HAP-1 (cell line): ENCODE data around the gene SELENOK.

Source experiments
- DNase-seq, 2 experiments: peaks; one replicate each; pipeline ENCODE4 v3.0.0-alpha.2; 2016 to 2020; ENCODE audit warnings: low spot score in 2 of 2
- H3K27me3 ChIP-seq: fragments of 250-450 bp; sonication (Bioruptor Pico); 2 replicates; pipeline ENCODE4 v1.5.1; 2020; ENCODE audit warnings: low read depth, mild to moderate bottlenecking, moderate library complexity
- H3K36me3 ChIP-seq: fragments of 250-450 bp; sonication (Bioruptor Pico); replicated peaks from 2 replicates; pipeline ENCODE4 v1.5.1; 2020; ENCODE audit warnings: mild to moderate bottlenecking
- H3K4me1 ChIP-seq: fragments of 250-450 bp; sonication (Bioruptor Pico); 2 replicates; pipeline ENCODE4 v1.5.1; 2020; ENCODE audit warnings: mild to moderate bottlenecking
- H3K4me3 ChIP-seq: fragments of 250-450 bp; sonication (Bioruptor Pico); 2 replicates; pipeline ENCODE4 v1.5.1; 2020; ENCODE audit warnings: mild to moderate bottlenecking, moderate library complexity
- H3K9me3 ChIP-seq: fragments of 250-450 bp; sonication (Bioruptor Pico); 2 replicates; pipeline ENCODE4 v1.5.1; 2020; ENCODE audit warnings: mild to moderate bottlenecking, moderate library complexity
- in situ Hi-C: fragments of 300-500 bp; cut with MboI; formaldehyde crosslinking; loops from 3 replicates; pipeline ENCODE4 v1.14.3; 2020; ENCODE audit warnings: low sequenced_read_pairs, inconsistent platforms, mixed read lengths

SELENOK gene

GRCh38 chr3:53865732-53866499, 25.7 kb downstream of the SELENOK start:
- H3K4me1 ChIP-seq, result no peaks in the 10 kb centered on the region
- H3K27me3 ChIP-seq, result no peaks in the 10 kb centered on the region
- peaks cover 68% of the 10 kb centered on the region for H3K36me3 ChIP-seq
- in situ Hi-C loops, result no loop called here
- no peak for DNase-seq
- H3K9me3 ChIP-seq, result no peaks in the 10 kb centered on the region
- no peak overlapping the region for H3K4me3 ChIP-seq

DNA sequence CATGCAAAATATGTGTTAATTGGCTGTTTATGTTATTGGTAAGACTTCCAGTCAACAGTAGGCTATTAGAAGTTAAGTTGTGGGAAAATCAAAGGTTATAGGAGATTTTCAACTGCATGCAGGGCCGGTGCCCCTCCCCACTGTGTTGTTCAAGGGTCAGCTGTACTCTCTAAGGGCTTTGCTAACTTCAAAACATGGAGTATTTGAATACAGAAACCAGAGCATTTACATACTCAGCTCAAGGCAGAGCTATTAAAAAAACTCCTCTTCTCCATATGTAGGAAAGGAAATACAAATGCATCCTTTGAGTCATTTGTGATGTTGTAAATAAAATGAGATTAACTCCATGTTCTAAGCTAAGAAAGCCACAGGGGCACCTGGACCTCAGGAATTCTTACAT, 28.5 kb downstream of the SELENOK start:
- no peak for DNase-seq
- Histone ChIP-seq H3K4me1 (no peaks in the 10 kb centered on the region), H3K4me3 (no peak overlapping the region), H3K9me3 (no peaks in the 10 kb centered on the region), H3K27me3 (no peaks in the 10 kb centered on the region), H3K36me3 (peaks cover 67% of the 10 kb centered on the region)
- in situ Hi-C loops, result no loop called here

DNA sequence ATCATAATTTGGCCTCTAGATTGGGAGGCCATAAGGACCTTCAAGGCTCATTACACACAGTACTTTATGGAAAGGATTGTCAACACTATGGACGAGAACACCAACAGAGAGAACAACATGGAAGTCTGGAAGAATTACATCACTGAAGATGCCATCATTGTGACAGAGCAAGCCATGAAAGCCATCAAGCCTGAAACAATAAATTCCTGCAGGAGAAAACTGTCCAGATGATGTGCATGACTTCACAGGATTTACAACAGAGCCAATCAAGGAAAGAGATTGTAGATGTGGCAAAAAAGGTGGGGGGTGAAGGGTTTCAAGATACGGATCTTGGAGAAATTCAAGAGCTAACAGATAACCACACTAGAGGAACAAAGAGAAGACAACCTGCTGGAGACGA, 29.4 kb downstream of the SELENOK start:
- no peak for DNase-seq
- Histone ChIP-seq H3K4me3 (no peak overlapping the region), H3K4me1 (no peaks in the 10 kb centered on the region), H3K9me3 (no peaks in the 10 kb centered on the region), H3K36me3 (peaks cover 61% of the 10 kb centered on the region), H3K27me3 (no peaks in the 10 kb centered on the region)
- in situ Hi-C loops, result no loop called here

DNA sequence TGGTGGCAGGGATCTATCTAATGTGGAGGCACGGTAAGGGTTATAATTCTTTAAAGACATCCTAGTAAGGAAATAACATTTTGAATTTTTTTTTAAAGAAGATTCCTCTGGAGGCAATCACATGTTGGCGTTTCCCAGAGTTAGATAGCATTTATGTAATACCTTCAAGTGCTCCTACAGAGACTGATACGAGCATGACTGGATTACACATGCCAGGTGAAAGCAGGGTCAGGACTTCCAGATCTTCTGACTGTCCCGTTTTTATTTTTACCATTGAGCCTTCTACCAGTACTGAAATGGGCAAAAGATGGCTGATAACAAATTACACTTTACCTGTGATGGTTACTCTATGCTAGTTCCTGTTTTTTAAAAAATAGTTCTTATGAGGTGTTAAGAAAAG, 31.5 kb downstream of the SELENOK start:
- Histone ChIP-seq H3K36me3 (peaks cover 57% of the 10 kb centered on the region), H3K4me3 (no peak overlapping the region)
- in situ Hi-C loops, result no loop called here

GRCh38 chr3:53859178-53859577, 32.5 kb downstream of the SELENOK start:
- DNase-seq, result no peak
- no peaks in the 10 kb centered on the region for H3K27me3 ChIP-seq
- in situ Hi-C loops, result no loop called here
- H3K9me3 ChIP-seq, result no peaks in the 10 kb centered on the region
- no peak overlapping the region for H3K4me3 ChIP-seq
- H3K4me1 ChIP-seq, result no peaks in the 10 kb centered on the region
- H3K36me3 ChIP-seq, result peaks cover 56% of the 10 kb centered on the region

More for the DNA sequence above, 31.5 kb downstream of the SELENOK start:
- Histone ChIP-seq H3K4me1 (no peaks in the 10 kb centered on the region), H3K27me3 (no peaks in the 10 kb centered on the region), H3K9me3 (no peaks in the 10 kb centered on the region)
- no peak for DNase-seq

- in situ Hi-C loops, result no loop called here
- Histone ChIP-seq H3K27me3 (no peaks in the 10 kb centered on the region), H3K4me1 (no peaks in the 10 kb centered on the region), H3K4me3 (no peak overlapping the region), H3K36me3 (peaks cover 58% of the 10 kb centered on the region), H3K9me3 (no peaks in the 10 kb centered on the region)
- no peak for DNase-seq
These were observed 33.4 kb downstream of the SELENOK start for GRCh38 chr3:53858096-53858741.

GRCh38 chr3:53856964-53857363, 34.7 kb downstream of the SELENOK start:
- peaks cover 55% of the 10 kb centered on the region for H3K36me3 ChIP-seq
- H3K27me3 ChIP-seq, result no peaks in the 10 kb centered on the region
- no peaks in the 10 kb centered on the region for H3K4me1 ChIP-seq
- in situ Hi-C loops, result no loop called here
- H3K9me3 ChIP-seq, result no peaks in the 10 kb centered on the region
- H3K4me3 ChIP-seq, result no peak overlapping the region
- DNase-seq, result no peak

DNA sequence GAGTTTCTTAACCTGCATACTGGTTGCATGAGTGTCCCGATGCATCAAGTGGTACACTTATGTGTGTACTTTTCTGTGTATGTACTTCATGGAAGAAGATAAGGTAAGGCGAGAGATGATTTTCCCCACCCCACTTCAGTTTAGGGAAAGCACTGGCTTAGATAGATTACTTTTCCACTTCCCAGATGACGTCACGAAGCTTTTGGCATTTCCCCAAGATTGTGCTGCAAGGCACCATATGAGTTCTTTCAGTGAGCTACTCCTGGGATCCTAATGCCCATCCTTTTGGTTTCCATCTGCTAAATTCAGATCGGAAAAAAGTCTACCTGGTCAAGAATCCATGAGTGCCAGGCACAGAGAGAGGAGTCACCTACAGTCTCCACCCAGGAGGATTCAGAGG, 40.8 kb downstream of the SELENOK start:
- in situ Hi-C loops, result no loop called here

DNA sequence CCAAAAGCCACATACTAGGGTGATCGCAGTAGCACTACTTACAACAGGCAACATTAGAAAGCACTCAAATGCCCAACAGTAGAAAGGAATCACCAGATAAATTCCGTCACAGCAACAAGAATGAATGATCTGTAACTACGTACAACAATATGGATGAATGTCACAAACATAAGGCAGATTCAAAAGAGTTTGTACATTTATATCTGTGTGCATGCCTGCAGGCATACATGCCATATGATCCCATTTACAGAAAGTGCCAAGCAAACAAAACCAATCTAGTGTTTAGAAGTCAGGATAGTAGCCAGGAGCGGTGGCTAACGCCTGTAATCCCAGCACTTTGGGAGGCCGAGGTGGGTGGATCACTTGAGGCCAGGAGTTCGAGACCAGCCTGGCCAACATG, 41.7 kb downstream of the SELENOK start:
- Histone ChIP-seq H3K27me3 (no peaks in the 10 kb centered on the region), H3K4me1 (peaks cover 11% of the 10 kb centered on the region), H3K4me3 (no peak overlapping the region), H3K9me3 (no peaks in the 10 kb centered on the region), H3K36me3 (peaks cover 23% of the 10 kb centered on the region)
- DNase-seq, result no peak
- in situ Hi-C loops, result no loop called here

More for the DNA sequence above, 40.8 kb downstream of the SELENOK start:
- no peak overlapping the region for H3K4me3 ChIP-seq
- H3K36me3 ChIP-seq, result peaks cover 23% of the 10 kb centered on the region
- no peak for DNase-seq
- H3K27me3 ChIP-seq, result no peaks in the 10 kb centered on the region
- H3K9me3 ChIP-seq, result no peaks in the 10 kb centered on the region
- H3K4me1 ChIP-seq, result peaks cover 6% of the 10 kb centered on the region

GRCh38 chr3:53846851-53847155, 44.9 kb downstream of the SELENOK start:
- H3K36me3 ChIP-seq, result peaks cover 4% of the 10 kb centered on the region; the same call in 1 of the 2 replicates
- no peak for DNase-seq
- no peaks in the 10 kb centered on the region for H3K9me3 ChIP-seq
- in situ Hi-C loops, result no loop called here
- H3K4me1 ChIP-seq, result peaks cover 36% of the 10 kb centered on the region
- no peaks in the 10 kb centered on the region for H3K27me3 ChIP-seq
- H3K4me3 ChIP-seq, result peak overlapping the region; percentile 51

- peaks cover 3% of the 10 kb centered on the region; the same call in 1 of the 2 replicates for H3K36me3 ChIP-seq
- peaks cover 36% of the 10 kb centered on the region for H3K4me1 ChIP-seq
- peak; percentile 74 to 88 for DNase-seq
- no peaks in the 10 kb centered on the region for H3K27me3 ChIP-seq
- in situ Hi-C loops, result no loop called here
- H3K9me3 ChIP-seq, result no peaks in the 10 kb centered on the region
- peak within 1 kb of the TSS; percentile 51 for H3K4me3 ChIP-seq
These were observed 45.4 kb downstream of the SELENOK start, which contains the start of the genes CHDH and IL17RB for GRCh38 chr3:53846134-53846850. Gene CHDH, minus strand, starts transcription at chr3:53846419. Its CDS starts 22,411 bp downstream, at chr3:53824008. Gene IL17RB, plus strand, starts transcription at chr3:53846568. Its CDS starts 21 bp downstream, at chr3:53846589.

GRCh38 chr3:53845881-53846133, 45.9 kb downstream of the SELENOK start:
- no peak for DNase-seq

DNA sequence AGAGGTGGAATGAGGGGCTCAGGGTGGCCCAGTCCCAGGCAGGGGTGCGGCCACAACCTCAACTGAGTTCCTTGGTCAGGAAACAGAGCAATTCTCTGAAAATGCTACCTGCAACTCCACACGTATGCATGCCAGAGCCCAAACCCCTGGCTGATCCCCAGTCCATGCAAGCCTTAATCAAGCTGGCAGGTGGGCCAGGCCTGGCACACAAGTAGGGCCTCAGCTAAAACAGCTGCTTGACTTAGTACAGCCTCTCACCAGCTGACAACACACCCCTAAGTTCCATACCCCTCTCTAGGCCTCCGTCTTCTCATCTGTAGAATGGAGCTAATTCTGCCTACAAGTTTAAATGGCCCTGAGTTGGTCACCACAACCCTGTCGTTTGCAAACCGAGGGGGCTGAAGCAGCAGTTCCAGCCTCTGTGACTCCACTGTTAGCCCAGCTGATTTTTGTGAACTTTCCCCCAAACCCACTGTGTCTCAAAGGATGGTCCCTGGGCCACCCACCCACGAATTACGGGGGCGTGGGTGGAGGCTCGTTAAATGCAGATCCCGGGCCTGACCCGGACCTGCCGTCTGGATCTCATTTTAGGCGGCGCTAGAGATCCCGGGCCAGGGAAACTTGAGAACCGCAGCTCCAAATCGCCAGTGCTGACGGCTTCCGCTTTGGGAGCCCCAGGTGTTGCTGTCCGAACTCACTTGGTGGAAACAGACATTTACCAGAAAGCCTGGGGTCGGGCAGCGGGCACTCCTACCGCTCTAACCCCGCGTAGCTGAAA, 46.4 kb downstream of the SELENOK start:
- peak; percentile 63 to 71 for DNase-seq
- peaks cover 36% of the 10 kb centered on the region for H3K4me1 ChIP-seq
- H3K27me3 ChIP-seq, result no peaks in the 10 kb centered on the region
- in situ Hi-C loops, result no loop called here
- H3K36me3 ChIP-seq, result peaks cover 3% of the 10 kb centered on the region; the same call in 1 of the 2 replicates
- H3K4me3 ChIP-seq, result peak overlapping the region; percentile 51
- no peaks in the 10 kb centered on the region for H3K9me3 ChIP-seq

More at GRCh38 chr3:53845881-53846133, 45.9 kb downstream of the SELENOK start:
- Histone ChIP-seq H3K27me3 (no peaks in the 10 kb centered on the region), H3K9me3 (no peaks in the 10 kb centered on the region), H3K4me3 (peak overlapping the region; percentile 51), H3K4me1 (peaks cover 36% of the 10 kb centered on the region), H3K36me3 (peaks cover 3% of the 10 kb centered on the region; the same call in 1 of the 2 replicates)
- in situ Hi-C loops, result no loop called here
